ENCODE data around the gene ARF4.

The ARF4 gene

DNA sequence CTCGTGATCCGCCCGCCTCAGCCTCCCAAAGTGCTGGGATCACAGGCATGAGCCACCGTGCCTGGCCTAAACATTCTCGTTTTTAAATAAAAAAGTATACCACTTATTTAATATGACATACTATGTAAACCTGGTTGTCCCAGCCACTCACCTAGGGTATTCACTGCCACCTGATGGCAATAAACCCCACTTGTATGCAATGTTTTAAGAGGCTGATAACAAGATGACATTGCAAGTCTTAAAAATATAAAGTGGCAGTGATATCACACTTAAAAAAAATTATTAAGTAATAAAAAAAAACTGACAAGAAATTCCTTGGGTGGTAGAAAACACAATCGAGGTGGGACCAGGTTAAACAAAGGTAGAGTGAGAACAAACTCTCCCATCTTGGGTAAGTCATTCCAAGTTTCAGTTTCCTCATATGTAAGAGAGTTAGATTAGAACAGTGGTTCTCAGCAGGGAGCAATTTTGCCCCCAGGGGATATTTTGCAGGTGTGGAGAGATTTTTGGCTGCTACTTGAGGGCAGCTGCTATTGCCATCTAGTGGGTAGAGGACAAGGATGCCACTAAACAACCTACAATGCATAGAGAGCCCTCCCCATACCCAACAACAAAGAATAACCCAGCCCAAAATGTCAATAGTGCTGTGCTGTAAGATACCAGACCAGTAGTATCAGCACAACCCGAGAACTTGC is 14.5 kb downstream of the ARF4 start:
- no peak for DNase-seq (ENCODE audit: extremely low read depth in 1 of 2, low read depth in 1 of 2)

DNA sequence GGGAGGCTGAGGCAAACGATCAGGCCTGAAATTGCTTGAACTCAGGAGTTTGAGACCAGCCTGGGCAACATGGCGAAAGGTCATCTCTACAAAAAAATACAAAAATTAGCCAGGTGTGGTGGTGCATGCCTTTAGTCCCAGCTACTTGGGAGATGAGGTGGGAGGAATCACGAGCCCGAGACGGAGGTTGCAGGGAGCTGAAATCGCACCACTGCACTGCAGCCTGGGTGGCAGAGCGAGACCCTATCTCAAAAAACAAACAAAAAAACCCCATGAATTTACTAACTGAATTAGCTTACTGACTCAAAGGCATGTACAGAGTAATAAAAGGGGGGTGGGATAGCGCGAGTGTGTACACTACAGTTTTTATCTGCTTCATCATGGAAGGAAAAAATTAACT is 19.3 kb downstream of the ARF4 start:
- DNase-seq (ENCODE audit: extremely low read depth in 1 of 2, low read depth in 1 of 2): no peak

DNA sequence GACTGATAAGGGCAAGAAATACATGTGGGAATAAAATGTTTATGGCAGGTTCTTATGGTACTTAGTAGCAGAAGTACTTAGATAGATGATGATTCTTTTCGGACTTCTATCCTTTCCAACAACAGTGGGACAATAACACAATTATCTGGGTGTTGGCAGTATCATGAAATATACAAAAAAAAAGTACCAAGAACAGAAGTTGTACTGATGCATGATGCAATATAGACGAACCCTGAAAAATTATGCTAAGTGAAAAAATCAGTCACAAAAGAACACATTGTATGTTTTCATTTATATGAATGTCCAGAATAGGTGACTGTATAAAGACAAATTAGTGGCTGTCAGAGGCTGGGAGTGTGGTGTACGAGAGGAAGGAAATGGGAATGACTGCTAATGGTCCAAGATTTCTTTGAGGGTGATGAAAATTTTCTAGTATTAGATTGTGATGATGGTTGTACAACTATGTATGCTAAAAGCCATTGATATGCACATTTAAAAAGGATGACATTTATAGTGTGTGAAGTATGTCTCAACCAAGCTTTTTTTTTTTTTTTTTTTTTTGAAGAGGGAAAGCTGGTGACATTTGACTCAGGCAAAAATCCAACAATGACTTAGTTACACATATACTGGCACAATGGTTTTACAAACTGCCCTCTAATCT is 21.0 kb downstream of the ARF4 start:
- no peak for DNase-seq (ENCODE audit: extremely low read depth in 1 of 2, low read depth in 1 of 2)

DNA sequence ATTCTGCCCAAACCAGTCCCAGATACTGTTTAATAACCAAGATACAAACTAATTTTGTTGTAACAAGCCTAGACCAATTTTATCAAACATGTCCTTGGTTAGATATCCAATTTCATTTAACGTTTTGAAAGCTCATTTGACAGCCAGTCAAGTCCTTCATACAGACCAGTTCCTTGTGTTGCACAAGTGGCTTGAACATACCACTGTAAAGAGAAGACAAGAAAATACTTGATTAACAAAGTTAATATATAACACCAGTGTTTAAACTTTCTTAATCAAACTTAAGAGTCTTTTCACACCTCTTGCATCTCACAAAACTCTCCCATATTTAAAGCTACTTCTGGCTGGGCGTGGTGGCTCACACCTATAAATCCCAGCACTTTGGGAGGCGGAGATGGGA is 25.0 kb downstream of the ARF4 start:
- DNase-seq (ENCODE audit: extremely low read depth in 1 of 2, low read depth in 1 of 2): no peak

DNA sequence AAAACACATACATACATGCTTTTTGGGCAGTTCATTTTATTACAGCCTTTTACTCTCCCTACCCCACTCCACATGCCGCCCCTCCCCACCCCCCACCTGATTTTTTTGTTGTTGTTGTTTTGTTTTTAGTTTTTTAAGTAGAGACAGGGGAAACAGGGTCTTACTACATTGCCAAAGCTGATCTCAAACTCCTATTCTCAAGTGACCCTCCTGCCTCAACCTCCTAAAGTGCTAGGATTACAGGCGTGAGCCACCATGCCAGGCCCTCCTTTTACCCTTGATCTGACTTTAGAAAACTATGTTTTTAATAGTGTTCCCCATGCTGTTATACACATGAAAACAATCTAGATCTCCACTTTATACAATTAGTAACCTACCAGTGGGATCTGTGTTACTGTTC is 26.3 kb downstream of the ARF4 start:
- no peak for DNase-seq (ENCODE audit: extremely low read depth in 1 of 2, low read depth in 1 of 2)

DNA sequence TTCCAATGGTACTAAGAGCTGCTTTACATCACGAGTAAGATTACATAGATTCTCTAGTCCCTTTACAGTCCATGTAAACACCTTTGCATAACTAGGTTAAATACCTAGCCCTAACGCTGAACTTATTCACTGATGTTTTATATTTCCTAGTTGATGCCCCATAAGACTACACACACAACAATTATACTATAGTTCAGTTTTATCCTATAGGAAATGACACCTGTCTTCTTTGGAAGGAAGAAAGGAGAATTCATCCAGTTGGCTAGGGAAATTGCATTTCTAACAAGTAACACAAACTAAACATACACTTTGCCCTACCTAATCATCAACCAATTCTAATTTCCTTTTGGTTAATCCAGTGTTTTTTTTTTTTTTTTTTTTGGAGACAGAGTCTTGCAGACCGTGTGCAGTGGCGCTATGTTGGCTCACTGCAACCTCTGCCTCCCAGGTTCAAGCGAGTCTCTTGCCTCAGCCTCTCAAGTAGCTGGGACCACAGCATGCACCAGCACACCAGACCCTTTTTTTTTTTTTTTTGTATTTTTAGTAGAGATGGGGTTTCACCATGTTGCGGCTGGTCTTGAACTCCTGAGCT is 27.2 kb downstream of the ARF4 start:
- no peak for DNase-seq (ENCODE audit: extremely low read depth in 1 of 2, low read depth in 1 of 2)

DNA sequence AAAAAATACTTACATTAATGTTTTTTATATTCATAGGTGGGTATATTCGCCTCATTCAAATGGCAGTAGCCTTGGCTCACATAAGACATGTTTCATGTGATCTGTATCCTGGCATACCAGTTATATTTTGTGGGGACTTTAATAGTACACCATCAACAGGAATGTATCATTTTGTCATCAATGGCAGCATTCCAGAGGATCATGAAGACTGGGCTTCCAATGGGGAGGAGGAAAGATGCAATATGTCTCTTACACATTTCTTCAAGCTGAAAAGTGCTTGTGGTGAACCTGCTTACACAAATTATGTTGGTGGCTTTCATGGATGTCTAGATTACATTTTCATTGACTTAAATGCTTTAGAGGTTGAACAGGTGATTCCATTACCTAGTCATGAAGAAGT is 37.6 kb downstream of the ARF4 start:
- DNase-seq (ENCODE audit: extremely low read depth in 1 of 2, low read depth in 1 of 2): no peak

DNA sequence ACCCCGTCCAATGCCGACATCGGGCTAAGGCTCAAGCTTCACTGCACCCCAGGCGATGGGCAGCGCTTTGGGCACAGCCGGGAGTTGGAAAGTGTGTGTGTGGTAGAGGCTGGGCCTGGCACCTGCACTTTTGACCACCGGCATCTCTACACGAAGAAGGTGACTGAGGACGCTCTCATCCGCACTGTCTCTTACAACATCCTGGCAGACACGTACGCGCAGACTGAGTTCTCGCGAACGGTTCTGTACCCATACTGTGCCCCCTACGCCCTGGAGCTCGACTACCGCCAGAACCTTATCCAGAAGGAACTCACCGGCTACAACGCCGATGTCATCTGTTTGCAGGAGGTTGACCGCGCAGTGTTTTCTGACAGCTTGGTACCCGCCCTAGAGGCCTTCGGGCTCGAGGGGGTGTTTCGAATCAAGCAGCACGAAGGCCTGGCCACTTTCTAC is 40.0 kb downstream of the ARF4 start:
- DNase-seq (ENCODE audit: extremely low read depth in 1 of 2, low read depth in 1 of 2): no peak

DNA sequence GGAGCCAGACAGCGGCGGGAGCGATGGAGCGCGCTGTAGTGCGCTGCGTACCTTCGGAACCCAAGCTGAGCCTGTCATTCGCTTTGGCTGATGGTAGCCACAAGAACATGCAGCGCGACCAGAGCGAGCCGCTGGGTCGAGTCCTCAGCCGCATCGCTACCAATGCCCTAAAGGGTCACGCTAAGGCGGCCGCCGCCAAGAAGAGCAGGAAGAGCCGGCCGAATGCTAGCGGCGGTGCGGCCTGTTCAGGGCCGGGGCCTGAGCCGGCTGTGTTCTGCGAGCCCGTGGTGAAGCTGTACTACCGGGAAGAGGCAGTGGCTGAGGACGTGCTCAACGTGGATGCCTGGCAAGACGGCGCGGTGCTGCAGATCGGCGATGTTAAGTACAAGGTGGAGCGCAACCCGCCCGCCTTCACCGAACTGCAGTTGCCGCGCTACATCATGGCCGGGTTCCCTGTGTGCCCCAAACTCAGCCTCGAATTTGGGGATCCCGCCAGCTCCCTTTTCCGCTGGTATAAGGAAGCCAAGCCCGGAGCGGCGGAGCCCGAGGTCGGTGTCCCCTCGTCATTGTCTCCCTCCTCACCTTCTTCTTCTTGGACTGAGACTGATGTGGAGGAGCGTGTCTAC is 40.6 kb downstream of the ARF4 start:
- DNase-seq (ENCODE audit: extremely low read depth in 1 of 2, low read depth in 1 of 2): no peak

DNA sequence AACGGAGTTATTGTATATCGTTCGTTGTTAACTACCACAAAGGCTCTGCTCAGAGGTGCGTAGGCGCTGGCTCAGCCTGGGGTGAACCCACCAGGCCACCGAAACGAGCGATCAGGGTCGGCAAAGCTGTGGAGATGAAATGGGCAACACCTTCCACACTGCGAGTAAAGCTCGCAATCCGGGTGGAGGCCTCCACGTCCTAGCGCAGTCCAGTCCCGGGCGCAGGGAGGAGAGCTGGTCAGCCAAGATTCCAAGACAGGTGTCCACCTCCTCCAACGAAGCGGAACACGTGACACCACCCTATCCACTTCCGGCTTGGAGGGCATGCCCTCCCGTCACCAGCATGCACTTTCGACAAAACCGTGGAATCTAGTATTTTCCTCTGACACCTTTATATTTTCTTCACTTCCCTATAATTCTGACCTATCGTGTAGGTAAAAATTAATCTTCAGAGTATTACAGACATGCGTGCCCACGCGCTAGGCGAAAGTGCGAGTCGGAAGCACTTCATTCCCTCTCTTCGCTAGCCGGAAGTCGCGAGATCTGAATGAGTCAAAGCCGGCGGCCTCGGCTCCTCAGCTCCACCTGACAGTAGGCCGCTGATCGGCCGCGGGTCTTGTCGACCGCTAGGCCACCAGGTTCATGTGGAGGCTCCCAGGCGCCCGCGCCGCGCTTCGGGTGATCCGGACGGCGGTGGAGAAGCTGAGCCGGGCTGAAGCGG is 41.2 kb downstream of the ARF4 start, which contains the start of gene PDE12:
PDE12 (plus strand) TSS at position 537 of the 721 bp plus-strand sequence; CDS start at position 643, 106 bp downstream.
- peak; percentile 63 to 67 for DNase-seq (ENCODE audit: extremely low read depth in 1 of 2, low read depth in 1 of 2)

DNA sequence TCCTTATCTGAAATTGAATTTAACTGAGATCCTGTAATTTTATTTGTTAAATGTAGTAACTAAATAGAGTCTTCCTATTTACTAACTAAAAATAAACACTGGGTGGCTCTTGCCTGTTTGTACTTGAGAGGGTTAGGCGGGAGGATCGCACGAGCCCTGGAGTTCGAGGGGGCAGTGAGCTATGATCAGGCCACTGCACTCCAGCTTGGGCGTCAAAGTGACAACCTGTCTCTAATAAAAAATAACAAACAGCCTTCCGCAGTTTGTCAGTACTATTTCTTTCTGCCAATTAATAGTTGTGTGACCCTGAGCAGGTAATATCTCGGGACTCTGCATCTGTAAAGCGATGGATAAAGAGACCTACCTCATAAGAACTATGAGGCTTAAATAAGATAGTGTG is 41.8 kb downstream of the ARF4 start:
- no peak for DNase-seq (ENCODE audit: extremely low read depth in 1 of 2, low read depth in 1 of 2)

DNA sequence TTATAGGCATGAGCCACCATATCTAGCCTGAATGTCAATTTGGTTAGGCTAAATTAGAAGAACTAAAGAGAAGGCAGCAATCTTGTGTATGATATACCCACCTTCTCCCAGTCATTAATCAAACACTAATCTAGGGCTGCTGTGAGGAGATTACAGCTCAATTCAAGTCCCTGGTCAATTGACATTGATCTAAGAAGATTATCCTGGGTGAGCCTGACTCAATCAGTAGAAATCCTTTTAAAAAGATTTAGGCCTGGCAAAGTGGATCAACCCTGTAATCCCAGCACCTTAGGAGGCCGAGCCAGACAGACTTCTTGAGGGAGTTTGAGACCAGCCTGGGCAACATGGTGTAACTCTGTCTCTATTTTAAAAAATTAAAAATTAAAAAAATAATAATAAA is 50.5 kb downstream of the ARF4 start:
- no peak for DNase-seq (ENCODE audit: extremely low read depth in 1 of 2, low read depth in 1 of 2)

DNA sequence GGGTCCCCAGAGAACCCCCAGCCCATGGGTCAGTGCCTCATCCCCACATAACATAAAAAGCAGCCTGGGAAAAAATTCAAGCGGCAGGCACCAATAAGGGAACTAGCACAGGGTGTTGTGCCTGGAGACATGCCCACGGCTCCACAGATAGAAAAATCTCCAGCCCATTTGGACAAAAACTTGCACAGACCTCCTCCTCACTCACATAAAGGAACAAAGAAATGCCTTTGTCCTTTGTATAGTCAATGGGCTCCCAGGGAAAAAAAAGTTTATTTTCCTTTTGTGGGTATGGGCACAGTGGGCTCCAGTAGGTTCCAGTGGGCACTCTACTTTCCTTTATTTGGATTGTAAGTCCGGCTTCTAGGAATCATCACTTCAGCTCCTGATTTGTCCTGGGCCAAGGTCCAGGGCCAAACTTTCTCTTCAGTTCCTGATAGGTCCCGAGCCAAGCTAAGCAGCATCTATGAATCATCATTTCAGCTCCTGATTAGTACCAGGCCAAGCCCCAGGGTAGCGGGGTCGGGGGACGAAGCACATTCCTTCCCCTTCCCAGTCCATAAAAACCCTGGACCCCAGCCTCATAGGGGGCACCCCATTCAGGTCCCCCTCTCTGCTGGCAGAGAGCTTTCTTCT is 51.4 kb downstream of the ARF4 start:
- no peak for DNase-seq (ENCODE audit: extremely low read depth in 1 of 2, low read depth in 1 of 2)

DNA sequence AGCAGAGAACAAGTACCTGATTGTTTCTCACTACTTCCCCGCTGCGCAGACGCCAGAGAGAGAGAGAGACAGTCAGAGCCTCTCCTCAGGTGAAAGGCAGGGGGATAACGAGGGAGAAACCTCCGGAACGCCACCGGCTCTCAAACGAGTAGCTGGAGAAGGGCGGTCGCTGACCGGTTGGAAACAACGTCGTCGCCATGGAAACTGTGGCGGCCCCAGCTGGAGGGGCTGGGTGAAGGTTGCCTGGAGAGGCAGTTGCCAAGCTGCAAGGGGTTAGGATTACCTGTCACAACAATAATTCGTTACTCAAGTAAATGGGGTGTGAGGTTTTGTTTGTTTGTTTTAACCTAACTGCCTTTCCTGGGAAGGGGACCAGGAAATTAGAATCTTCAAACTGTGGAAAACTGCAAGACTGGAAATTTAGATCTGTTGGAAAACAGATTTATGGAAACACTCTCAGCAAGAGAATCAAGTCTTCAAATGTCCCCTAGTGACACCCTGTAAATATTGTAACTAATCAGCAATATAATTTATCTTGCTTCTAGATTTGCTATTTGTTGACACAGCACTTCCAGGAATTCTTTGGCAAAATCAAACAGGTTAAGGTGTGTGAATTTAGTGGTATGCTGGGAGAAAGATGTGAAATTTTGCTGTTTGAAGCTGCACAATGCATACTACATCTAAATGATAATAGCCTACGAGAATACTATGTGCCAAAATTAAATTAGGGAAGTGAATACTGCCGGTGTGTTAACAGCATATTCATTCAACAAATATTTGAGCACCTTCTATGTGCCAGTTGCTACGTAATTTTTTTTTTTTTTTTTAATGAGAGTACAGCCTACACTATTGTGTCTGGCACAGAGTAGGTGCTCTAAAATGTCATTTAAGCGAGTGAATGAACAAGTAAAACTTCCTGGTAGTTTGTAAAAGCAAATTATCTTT is 52.7 kb downstream of the ARF4 start, which contains the start of gene DNAH12:
DNAH12 (minus strand) TSS at position 164 of the 945 bp plus-strand sequence. CDS start 1,474 bp downstream, outside the sequence.
- no peak for DNase-seq (ENCODE audit: extremely low read depth in 1 of 2, low read depth in 1 of 2)

DNA sequence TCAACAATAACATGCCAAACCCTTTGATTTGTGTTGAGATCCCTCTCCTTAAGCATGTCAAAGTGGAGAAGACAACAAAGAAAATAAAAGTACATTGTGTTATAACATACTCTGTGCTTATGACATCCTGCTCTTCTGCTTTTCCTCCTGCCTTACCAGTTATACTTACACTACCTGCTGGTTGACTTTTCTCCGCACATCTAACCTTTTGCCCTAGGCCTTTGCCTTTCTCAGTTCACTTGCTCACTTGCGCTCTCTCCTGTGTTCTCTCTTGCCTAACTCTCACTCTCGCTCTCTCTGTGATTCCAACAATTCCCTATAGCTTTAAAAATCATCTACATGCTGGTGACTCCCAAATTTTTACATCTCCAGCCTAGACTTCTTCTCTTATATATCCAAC is 58.7 kb downstream of the ARF4 start:
- DNase-seq (ENCODE audit: extremely low read depth in 1 of 2, low read depth in 1 of 2): no peak

DNA sequence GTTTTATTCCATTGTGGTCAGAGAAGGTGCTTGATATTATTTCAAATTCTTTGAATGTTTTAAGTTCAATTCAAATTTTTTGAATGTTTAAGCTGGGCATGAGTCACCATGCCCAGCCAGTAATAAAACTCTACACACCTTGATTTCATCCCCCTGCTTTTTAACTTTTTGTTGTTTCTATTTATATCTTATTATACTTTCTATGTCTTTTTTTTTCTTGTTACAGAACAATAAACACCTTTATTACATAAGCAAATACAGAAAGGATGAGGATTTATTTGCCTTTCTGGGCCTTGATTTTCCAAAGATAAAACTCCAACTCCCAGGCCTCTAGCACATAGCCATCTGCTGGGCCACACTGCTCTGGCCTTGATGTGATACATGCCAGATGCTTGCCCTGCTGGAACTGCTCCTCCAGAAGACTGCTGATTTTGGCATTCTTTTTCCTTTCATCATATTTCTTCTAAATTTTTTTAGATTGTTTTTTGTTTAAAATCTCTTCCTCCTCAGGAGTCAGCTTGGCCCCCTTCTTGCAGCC is 67.0 kb downstream of the ARF4 start:
- DNase-seq (ENCODE audit: extremely low read depth in 1 of 2, low read depth in 1 of 2): no peak
